RWPE2 (cell line): ENCODE data around the gene OGFRL1.

Experiments used
- ATAC-seq: fragments of 200-7000 bp; cut with Tn5 transposase; 3 replicates; pipeline ENCODE4 v1.9.1; 2021; ENCODE audit warnings: low read depth
- DNase-seq: peaks from one replicate; pipeline ENCODE4 v3.0.0-alpha.2; 2020; ENCODE audit warnings: low spot score
- H3K27ac ChIP-seq: fragments of 450-650 bp; 2 replicates; pipeline ENCODE4 v1.5.1; 2017; ENCODE audit warnings: mild to moderate bottlenecking; ENCODE audit not compliant: poor library complexity, severe bottlenecking
- H3K27me3 ChIP-seq: fragments of 250-450 bp; sonication (Bioruptor Pico); 2 replicates; pipeline ENCODE4 v1.5.1; 2021; ENCODE audit warnings: mild to moderate bottlenecking, moderate library complexity; ENCODE audit not compliant: insufficient read depth, poor library complexity, severe bottlenecking
- H3K36me3 ChIP-seq: fragments of 250-450 bp; sonication (Bioruptor Pico); 2 replicates; pipeline ENCODE4 v1.5.1; 2020; ENCODE audit warnings: low read depth, mild to moderate bottlenecking, moderate library complexity
- H3K4me1 ChIP-seq: fragments of 250-450 bp; sonication (Bioruptor Pico); 2 replicates; pipeline ENCODE4 v1.5.1; 2021; ENCODE audit warnings: mild to moderate bottlenecking, moderate library complexity; ENCODE audit not compliant: insufficient read depth, poor library complexity, severe bottlenecking
- H3K4me3 ChIP-seq: fragments of 250-450 bp; sonication (Bioruptor Pico); 2 replicates; pipeline ENCODE4 v1.5.1; 2021; ENCODE audit warnings: mild to moderate bottlenecking, moderate library complexity; ENCODE audit not compliant: severe bottlenecking
- H3K9me3 ChIP-seq: fragments of 250-450 bp; sonication (Bioruptor Pico); 2 replicates; pipeline ENCODE4 v1.5.1; 2021; ENCODE audit warnings: mild to moderate bottlenecking, moderate library complexity; ENCODE audit not compliant: severe bottlenecking
- CTCF ChIP-seq: fragments of 450-650 bp; IDR thresholded peaks from one replicate; pipeline ENCODE4 v1.5.1; 2017; ENCODE audit warnings: mild to moderate bottlenecking, moderate library complexity; ENCODE audit not compliant: poor library complexity, severe bottlenecking

OGFRL1 gene

GRCh38 chr6:71330501-71330900, 41.9 kb downstream of the OGFRL1 start:
- no peak for ATAC-seq
- no peaks in the 10 kb centered on the region for H3K27me3 ChIP-seq
- H3K4me3 ChIP-seq = no peak overlapping the region
- H3K27ac ChIP-seq = no peak overlapping the region
- H3K9me3 ChIP-seq = no peaks in the 10 kb centered on the region
- TF ChIP-seq CTCF = no peak
- DNase-seq = no peak
- peaks cover 6% of the 10 kb centered on the region for H3K4me1 ChIP-seq
- H3K36me3 ChIP-seq = no peaks in the 10 kb centered on the region

- Histone ChIP-seq H3K9me3 (no peaks in the 10 kb centered on the region), H3K27me3 (no peaks in the 10 kb centered on the region), H3K4me1 (peaks cover 6% of the 10 kb centered on the region), H3K4me3 (no peak overlapping the region), H3K36me3 (no peaks in the 10 kb centered on the region), H3K27ac (no peak overlapping the region)
- ATAC-seq = no peak
- no peak for DNase-seq
- no peak for TF ChIP-seq CTCF
These were observed 43.4 kb downstream of the OGFRL1 start for GRCh38 chr6:71332012-71332411.

GRCh38 chr6:71333050-71333449, 44.4 kb downstream of the OGFRL1 start:
- ATAC-seq (no peak), DNase-seq (no peak)
- no peaks in the 10 kb centered on the region for H3K27me3 ChIP-seq
- H3K36me3 ChIP-seq = no peaks in the 10 kb centered on the region
- peaks cover 6% of the 10 kb centered on the region for H3K4me1 ChIP-seq
- TF ChIP-seq CTCF = no peak
- H3K4me3 ChIP-seq = no peak overlapping the region
- H3K9me3 ChIP-seq = no peaks in the 10 kb centered on the region
- H3K27ac ChIP-seq = no peak overlapping the region

- ATAC-seq (peak; percentile 65; the same call in 2 of the 3 replicates), DNase-seq (no peak)
- Histone ChIP-seq H3K4me3 (no peak overlapping the region), H3K4me1 (peaks cover 6% of the 10 kb centered on the region), H3K27me3 (no peaks in the 10 kb centered on the region), H3K36me3 (no peaks in the 10 kb centered on the region), H3K9me3 (no peaks in the 10 kb centered on the region), H3K27ac (peak overlapping the region; percentile 9)
- no peak for TF ChIP-seq CTCF
These were observed 45.1 kb downstream of the OGFRL1 start for GRCh38 chr6:71333697-71334096.

GRCh38 chr6:71334768-71335167, 46.2 kb downstream of the OGFRL1 start:
- no peak for TF ChIP-seq CTCF
- Histone ChIP-seq H3K9me3 (no peaks in the 10 kb centered on the region), H3K27ac (no peak overlapping the region), H3K27me3 (no peaks in the 10 kb centered on the region), H3K4me3 (no peak overlapping the region), H3K4me1 (peaks cover 6% of the 10 kb centered on the region), H3K36me3 (no peaks in the 10 kb centered on the region)
- ATAC-seq = no peak
- DNase-seq = no peak
